IPS-18a (cell line): ENCODE data around the gene ZNF506.
"Not testable (repeated sequence)": the region's sequence is repeated elsewhere in the genome, so short reads cannot be mapped to it uniquely, and the experiment has no call there.

Experiments used
- H3K27ac ChIP-seq: one replicate; pipeline ENCODE4 v1.5.1; 2013; ENCODE audit warnings: low read length
- H3K27me3 ChIP-seq: one replicate; pipeline ENCODE4 v1.6.1; 2013; ENCODE audit warnings: mild to moderate bottlenecking, low read length; ENCODE audit not compliant: control insufficient read depth, insufficient read depth
- H3K36me3 ChIP-seq: one replicate; pipeline ENCODE4 v1.6.1; 2013; ENCODE audit warnings: low read depth, low read length; ENCODE audit not compliant: control insufficient read depth
- H3K4me1 ChIP-seq: one replicate; pipeline ENCODE4 v1.6.1; 2013; ENCODE audit warnings: low read depth, low read length; ENCODE audit not compliant: control insufficient read depth
- H3K4me3 ChIP-seq: one replicate; pipeline ENCODE4 v1.5.1; 2013; ENCODE audit warnings: low read length
- H3K9ac ChIP-seq: one replicate; pipeline ENCODE4 v1.6.1; 2013; ENCODE audit warnings: mild to moderate bottlenecking, low read length, moderate library complexity
- H3K9me3 ChIP-seq: one replicate; pipeline ENCODE4 v1.6.1; 2013; ENCODE audit warnings: low read depth, low read length; ENCODE audit not compliant: control insufficient read depth

Gene ZNF506

GRCh38 chr19:19821366-19821951 is at the start of gene ZNF506:
TSS of gene ZNF506 (minus strand) at chr19:19821750. CDS start at chr19:19821603, 147 bp downstream.
- H3K9ac ChIP-seq: no peak within 1 kb of the TSS
- H3K4me3 ChIP-seq: no peak within 1 kb of the TSS
- peaks cover 38% of the 10 kb centered on the region for H3K9me3 ChIP-seq
- H3K4me1 ChIP-seq: no peaks in the 10 kb centered on the region
- no peak within 1 kb of the TSS for H3K27ac ChIP-seq
- no peaks in the 10 kb centered on the region for H3K36me3 ChIP-seq
- no peaks in the 10 kb centered on the region for H3K27me3 ChIP-seq

- H3K4me3 ChIP-seq, H3K36me3 ChIP-seq, H3K4me1 ChIP-seq, H3K27ac ChIP-seq, H3K27me3 ChIP-seq, H3K9ac ChIP-seq: not testable (repeated sequence)
- peaks cover 35% of the 10 kb centered on the region for H3K9me3 ChIP-seq
These were observed 48.5 kb upstream of the ZNF506 start for GRCh38 chr19:19870086-19870485.

- H3K27me3 ChIP-seq: no peaks in the 10 kb centered on the region
- H3K9ac ChIP-seq: peak overlapping the region; percentile 24
- peak overlapping the region; percentile 33 for H3K4me3 ChIP-seq
- H3K9me3 ChIP-seq: peaks cover 24% of the 10 kb centered on the region
- H3K4me1 ChIP-seq: no peaks in the 10 kb centered on the region
- no peak overlapping the region for H3K27ac ChIP-seq
- no peaks in the 10 kb centered on the region for H3K36me3 ChIP-seq
These were observed 45.2 kb upstream of the ZNF506 start for GRCh38 chr19:19866611-19867248.

DNA sequence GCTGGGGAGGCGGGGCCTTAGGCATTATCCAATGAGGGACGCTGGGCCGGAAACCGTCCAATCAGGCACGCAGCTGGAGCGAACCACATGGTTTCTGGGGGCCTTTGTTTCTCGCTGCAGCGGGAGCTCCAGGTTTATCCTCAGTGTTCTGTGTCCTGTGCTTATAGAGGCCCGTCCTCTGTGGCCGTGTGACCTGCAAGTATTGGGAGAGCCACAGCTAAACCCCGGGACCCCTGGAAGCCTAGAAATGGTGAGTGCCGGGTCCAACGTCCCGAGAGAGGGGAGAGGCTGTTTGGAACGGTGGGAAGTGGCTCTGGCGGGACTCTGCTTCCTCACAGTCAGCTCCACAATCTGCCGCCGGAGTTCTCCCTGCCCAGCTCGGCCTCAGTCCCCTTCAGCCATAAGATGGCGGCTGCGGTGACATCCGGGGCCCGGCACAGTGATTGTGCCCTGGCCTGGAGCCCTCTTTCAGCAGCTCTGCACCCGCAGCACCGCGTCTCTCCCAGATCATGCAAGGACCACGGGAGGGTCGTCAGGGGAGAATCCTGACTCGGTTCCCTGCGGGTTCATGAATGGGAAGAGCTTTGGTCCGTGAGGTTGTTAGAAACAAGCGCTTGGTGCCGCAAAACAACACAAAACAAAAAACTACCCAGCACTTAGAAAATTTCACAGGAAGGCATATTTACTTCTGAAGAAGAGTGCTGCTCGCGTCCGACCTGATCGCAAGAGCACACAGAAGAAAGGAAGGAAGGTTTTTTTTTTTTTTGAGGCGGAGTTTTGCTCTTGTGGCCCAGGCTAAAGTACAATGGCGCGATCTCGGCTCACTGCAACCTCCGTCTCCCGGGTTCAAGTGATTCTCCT is 44.4 kb upstream of the ZNF506 start, which contains the start of gene ZNF253:
TSS of gene ZNF253 (plus strand) at position 133 of the 861 bp plus-strand sequence. CDS start at position 248, 115 bp downstream.
- no peaks in the 10 kb centered on the region for H3K4me1 ChIP-seq
- H3K4me3 ChIP-seq: peak within 1 kb of the TSS; percentile 33
- no peaks in the 10 kb centered on the region for H3K27me3 ChIP-seq
- peak within 1 kb of the TSS; percentile 24 for H3K9ac ChIP-seq
- H3K36me3 ChIP-seq: no peaks in the 10 kb centered on the region
- H3K9me3 ChIP-seq: peaks cover 26% of the 10 kb centered on the region
- no peak within 1 kb of the TSS for H3K27ac ChIP-seq

DNA sequence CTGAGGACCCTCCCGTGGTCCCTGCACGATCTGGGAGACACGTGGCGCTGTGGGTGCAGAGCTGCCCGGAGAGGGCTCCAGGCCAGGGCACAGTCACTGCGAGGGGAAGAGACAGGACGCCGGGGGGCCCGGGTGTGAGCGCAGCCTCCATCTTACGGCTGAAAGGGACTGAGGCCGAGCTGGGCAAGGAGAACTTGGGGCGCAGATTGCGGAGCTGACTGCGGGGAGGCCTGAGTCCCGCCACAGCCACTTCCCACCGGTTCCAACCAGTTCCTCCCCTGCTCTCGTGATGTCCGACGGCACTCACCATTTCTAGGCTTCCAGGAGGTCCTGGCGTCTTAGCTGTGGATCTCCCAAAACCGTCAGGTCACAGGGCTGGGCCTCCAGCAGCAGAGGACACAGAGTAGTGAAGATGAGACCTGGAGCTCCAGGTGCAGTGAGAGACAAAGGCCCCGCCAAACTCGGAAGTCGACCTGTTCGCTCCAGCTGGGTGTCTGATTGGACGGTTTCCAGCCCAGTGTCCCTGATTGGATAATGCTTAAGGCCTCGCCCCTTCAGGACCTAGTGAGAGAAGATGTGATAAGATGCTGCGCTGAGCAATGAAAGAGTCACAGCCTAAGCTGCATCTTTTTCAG is 39.3 kb upstream of the ZNF506 start:
- Histone ChIP-seq H3K36me3 (no peaks in the 10 kb centered on the region), H3K27me3 (no peaks in the 10 kb centered on the region), H3K4me3 (no peak overlapping the region), H3K27ac (no peak overlapping the region), H3K4me1 (no peaks in the 10 kb centered on the region), H3K9ac (no peak overlapping the region), H3K9me3 (peaks cover 33% of the 10 kb centered on the region)

- Histone ChIP-seq H3K4me3 (no peak overlapping the region), H3K27ac (no peak overlapping the region), H3K4me1 (no peaks in the 10 kb centered on the region), H3K36me3 (no peaks in the 10 kb centered on the region), H3K9me3 (peaks cover 42% of the 10 kb centered on the region), H3K27me3 (no peaks in the 10 kb centered on the region), H3K9ac (no peak overlapping the region)
These were observed 37.2 kb upstream of the ZNF506 start for GRCh38 chr19:19858751-19859150.

DNA sequence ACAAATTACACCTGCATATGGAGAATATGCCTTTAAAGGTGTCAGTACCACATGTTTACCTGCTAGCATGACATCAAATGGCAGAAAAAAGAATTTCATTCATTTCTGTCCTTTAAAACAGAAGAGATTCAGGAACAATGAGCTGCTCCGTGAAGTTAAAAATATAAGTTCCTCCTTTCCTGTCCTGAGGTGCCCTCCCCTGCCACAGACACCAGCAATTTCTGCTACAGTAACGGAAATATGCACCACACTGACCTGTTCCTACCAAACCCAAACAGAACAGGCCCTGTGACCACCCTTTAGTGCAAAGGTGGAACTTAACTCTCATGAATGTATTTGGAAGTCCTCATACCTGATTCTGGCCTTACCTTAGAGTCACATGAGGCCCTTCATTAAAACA is 30.2 kb upstream of the ZNF506 start:
- H3K27me3 ChIP-seq, H3K4me3 ChIP-seq, H3K9ac ChIP-seq, H3K27ac ChIP-seq, H3K4me1 ChIP-seq, H3K36me3 ChIP-seq: not testable (repeated sequence)
- H3K9me3 ChIP-seq: peaks cover 44% of the 10 kb centered on the region

- Histone ChIP-seq H3K4me1 (no peaks in the 10 kb centered on the region), H3K4me3 (no peak overlapping the region), H3K9me3 (peaks cover 39% of the 10 kb centered on the region), H3K27me3 (no peaks in the 10 kb centered on the region), H3K36me3 (no peaks in the 10 kb centered on the region), H3K27ac (no peak overlapping the region), H3K9ac (no peak overlapping the region)
These were observed 27.5 kb upstream of the ZNF506 start for GRCh38 chr19:19849056-19849455.

- H3K9me3 ChIP-seq: peaks cover 41% of the 10 kb centered on the region
- H3K27ac ChIP-seq: no peak overlapping the region
- no peak overlapping the region for H3K9ac ChIP-seq
- no peaks in the 10 kb centered on the region for H3K27me3 ChIP-seq
- H3K4me3 ChIP-seq: no peak overlapping the region
- H3K4me1 ChIP-seq: no peaks in the 10 kb centered on the region
- no peaks in the 10 kb centered on the region for H3K36me3 ChIP-seq
These were observed 26.2 kb upstream of the ZNF506 start for GRCh38 chr19:19847781-19848180.

DNA sequence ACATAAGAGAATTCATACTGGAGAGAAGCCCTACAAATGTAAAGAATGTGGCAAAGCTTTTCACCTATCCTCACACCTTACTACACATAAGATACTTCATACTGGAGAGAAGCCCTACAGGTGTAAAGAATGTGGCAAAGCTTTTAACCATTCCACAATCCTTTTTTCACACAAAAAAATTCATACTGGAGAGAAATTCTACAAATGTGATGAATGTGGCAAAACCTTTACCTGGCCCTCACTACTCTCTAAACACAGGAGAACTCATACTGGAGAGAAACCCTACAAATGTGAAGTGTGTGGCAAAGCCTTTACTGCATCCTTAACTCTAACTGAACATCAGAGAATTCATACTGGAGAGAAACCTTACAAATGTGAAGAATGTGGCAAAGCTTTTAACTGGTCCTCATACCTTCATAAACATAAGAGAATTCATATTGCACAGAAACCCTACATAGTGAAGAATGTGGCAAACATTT is 14.0 kb upstream of the ZNF506 start:
- H3K9me3 ChIP-seq: peaks cover 54% of the 10 kb centered on the region
- H3K4me3 ChIP-seq: no peak overlapping the region
- no peak overlapping the region for H3K9ac ChIP-seq
- no peak overlapping the region for H3K27ac ChIP-seq
- no peaks in the 10 kb centered on the region for H3K4me1 ChIP-seq
- no peaks in the 10 kb centered on the region for H3K36me3 ChIP-seq
- no peaks in the 10 kb centered on the region for H3K27me3 ChIP-seq

DNA sequence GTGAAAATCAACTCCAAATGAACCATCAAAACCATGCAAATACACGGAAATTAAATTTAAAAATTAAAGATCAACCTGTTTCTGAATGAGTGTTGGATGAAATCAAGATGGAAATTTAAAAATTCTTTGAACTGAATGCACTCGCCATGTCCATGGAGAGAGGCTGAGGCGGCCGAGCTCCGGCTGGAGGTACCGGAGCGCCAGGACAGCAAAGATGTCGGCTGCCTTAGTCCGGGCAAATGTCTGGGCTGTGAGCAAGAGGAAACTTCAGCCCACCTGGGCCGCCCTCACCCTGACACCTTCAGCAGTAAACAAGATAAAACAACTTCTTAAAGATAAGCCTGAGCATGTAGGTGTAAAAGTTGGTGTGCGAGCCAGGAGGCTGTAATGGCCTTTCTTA is 5.3 kb upstream of the ZNF506 start:
- no peak overlapping the region for H3K9ac ChIP-seq
- H3K4me1 ChIP-seq: no peaks in the 10 kb centered on the region
- H3K27me3 ChIP-seq: no peaks in the 10 kb centered on the region
- H3K9me3 ChIP-seq: peaks cover 74% of the 10 kb centered on the region
- H3K36me3 ChIP-seq: no peaks in the 10 kb centered on the region
- H3K27ac ChIP-seq: no peak overlapping the region
- no peak overlapping the region for H3K4me3 ChIP-seq
